ENCODE measurements around the gene CLIC3. TPM values are rescaled to one million over a fixed set of nuclear protein-coding genes. Genes with fewer than 3 reads are reported as not detected.

The CLIC3 gene
- total RNA-seq, 1 experiment from 2014 or later, result 4.3 TPM

DNA sequence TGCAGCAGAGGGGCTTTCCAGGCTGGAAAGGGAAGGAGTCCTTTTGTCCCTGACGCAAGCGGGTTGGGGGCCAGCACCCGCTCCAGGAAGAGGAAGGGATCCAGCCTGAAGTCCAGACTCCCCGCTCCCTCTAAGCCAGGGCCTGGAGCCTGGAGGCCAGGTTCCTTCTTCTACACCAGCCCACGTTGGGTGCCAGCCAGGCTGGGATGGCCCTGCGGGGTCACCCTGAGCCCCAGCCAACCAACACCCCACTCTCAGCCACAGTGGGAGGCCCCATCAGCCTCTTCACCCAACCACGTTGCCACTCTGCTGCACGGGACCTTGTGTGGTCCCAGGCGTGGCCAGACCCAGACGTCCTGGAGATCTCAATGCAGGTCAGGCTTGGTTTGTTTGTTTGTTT is 36.5 kb upstream of the CLIC3 start:
- DNase-seq (no peak), ATAC-seq (no peak)
- no peaks in the 10 kb centered on the region for H3K27me3 ChIP-seq (ENCODE audit: low read length)
- no peaks in the 10 kb centered on the region for H3K36me3 ChIP-seq (ENCODE audit: low read depth, low read length)
- no peak overlapping the region for H3K4me3 ChIP-seq (ENCODE audit: low read length)
- peaks cover 15% of the 10 kb centered on the region for H3K4me1 ChIP-seq (ENCODE audit: insufficient read depth, low read length)
- H3K27ac ChIP-seq (ENCODE audit: low read length), result no peak overlapping the region
- H3K9ac ChIP-seq (ENCODE audit: low read length), result no peak overlapping the region
- no peaks in the 10 kb centered on the region for H3K79me2 ChIP-seq (ENCODE audit: low read length)
- ChIA-PET POLR2A (ENCODE audit: unreplicated experiment) (no interaction called here), CTCF (no interaction called here)
- H3K9me3 ChIP-seq (ENCODE audit: low read length), result no peaks in the 10 kb centered on the region
- no peaks in the 10 kb centered on the region for H3F3A ChIP-seq (ENCODE audit: low read length, unreplicated experiment)
- TF ChIP-seq EZH2phosphoT487 (IDR thresholded peaks at IDR 0.05; ENCODE audit: borderline replicate concordance, low read length) (no peak), EZH2 (IDR thresholded peaks at IDR 0.05; ENCODE audit: low read length, unreplicated experiment) (no peak)
- TF ChIP-seq, protein P1, sequence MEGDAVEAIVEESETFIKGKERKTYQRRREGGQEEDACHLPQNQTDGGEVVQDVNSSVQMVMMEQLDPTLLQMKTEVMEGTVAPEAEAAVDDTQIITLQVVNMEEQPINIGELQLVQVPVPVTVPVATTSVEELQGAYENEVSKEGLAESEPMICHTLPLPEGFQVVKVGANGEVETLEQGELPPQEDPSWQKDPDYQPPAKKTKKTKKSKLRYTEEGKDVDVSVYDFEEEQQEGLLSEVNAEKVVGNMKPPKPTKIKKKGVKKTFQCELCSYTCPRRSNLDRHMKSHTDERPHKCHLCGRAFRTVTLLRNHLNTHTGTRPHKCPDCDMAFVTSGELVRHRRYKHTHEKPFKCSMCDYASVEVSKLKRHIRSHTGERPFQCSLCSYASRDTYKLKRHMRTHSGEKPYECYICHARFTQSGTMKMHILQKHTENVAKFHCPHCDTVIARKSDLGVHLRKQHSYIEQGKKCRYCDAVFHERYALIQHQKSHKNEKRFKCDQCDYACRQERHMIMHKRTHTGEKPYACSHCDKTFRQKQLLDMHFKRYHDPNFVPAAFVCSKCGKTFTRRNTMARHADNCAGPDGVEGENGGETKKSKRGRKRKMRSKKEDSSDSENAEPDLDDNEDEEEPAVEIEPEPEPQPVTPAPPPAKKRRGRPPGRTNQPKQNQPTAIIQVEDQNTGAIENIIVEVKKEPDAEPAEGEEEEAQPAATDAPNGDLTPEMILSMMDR (conservative IDR thresholded peaks at IDR 0.05; ENCODE audit: low read depth, low read length), result no peak
- no peak overlapping the region for H2AFZ ChIP-seq (ENCODE audit: low read length)
- H3K4me2 ChIP-seq (ENCODE audit: low read length), result no peak overlapping the region
- BruUV-seq (replicated peaks), result no TSS peak
- H4K20me1 ChIP-seq (ENCODE audit: low read length), result no peaks in the 10 kb centered on the region
- H3K9me2 ChIP-seq (replicated peaks; ENCODE audit: low read length), result no peaks in the 10 kb centered on the region
- intact Hi-C loops (cut with micrococcal nuclease), result no loop called here

DNA sequence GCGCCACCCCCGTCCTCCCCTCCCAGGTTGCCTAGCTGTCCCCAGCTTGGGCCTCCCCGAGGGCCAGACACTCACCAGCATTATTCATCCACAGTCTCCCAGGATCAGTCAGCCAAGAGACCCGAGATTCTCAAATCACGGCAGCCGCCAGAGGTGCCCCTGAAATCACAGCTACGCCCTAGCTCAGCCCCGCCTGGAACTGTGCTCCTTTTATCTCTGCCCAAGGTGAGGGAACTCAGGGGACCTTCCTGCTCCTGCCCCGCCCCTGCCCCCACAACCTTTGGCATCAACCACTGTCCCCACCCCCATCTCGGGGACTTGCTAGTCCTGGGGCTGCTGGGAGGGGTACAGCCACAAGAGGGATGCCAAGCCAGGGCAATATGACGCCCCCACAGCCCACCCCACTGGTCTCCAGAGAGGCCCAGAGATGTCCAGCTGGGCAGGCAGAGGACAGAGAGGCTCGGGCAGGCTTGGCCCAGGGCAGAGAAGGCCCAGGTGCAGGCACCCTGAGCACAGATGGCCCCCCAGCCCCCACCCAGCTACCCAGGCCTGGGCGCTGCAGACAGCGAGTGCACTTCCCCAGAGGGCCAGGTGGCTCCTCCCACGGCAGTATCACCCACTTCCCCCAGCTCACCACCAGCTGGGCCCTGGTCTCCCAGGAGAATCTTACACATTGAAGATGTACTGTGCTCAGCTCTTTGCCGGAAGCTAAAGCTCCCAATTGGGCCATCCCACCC is 35.7 kb upstream of the CLIC3 start, which contains the start of gene FUT7:
TSS of gene FUT7 (minus strand) at position 185 of the 737 bp plus-strand sequence. CDS start at position 88, 97 bp downstream.
- intact Hi-C loops (cut with micrococcal nuclease), result no loop called here
- no peak within 1 kb of the TSS for H3K4me2 ChIP-seq (ENCODE audit: low read length)
- no peaks in the 10 kb centered on the region for H3K36me3 ChIP-seq (ENCODE audit: low read depth, low read length)
- no TSS peak for BruUV-seq (replicated peaks)
- ChIA-PET POLR2A (ENCODE audit: unreplicated experiment) (no interaction called here), CTCF (no interaction called here)
- H3K4me1 ChIP-seq (ENCODE audit: insufficient read depth, low read length), result peaks cover 19% of the 10 kb centered on the region
- H2AFZ ChIP-seq (ENCODE audit: low read length), result no peak within 1 kb of the TSS
- no peak within 1 kb of the TSS for H3K4me3 ChIP-seq (ENCODE audit: low read length)
- H3F3A ChIP-seq (ENCODE audit: low read length, unreplicated experiment), result no peaks in the 10 kb centered on the region
- H4K20me1 ChIP-seq (ENCODE audit: low read length), result no peaks in the 10 kb centered on the region
- peaks cover 3% of the 10 kb centered on the region; the same call in 1 of the 2 replicates for H3K79me2 ChIP-seq (ENCODE audit: low read length)
- H3K9me3 ChIP-seq (ENCODE audit: low read length), result no peaks in the 10 kb centered on the region
- H3K9ac ChIP-seq (ENCODE audit: low read length), result no peak within 1 kb of the TSS
- no peaks in the 10 kb centered on the region for H3K27me3 ChIP-seq (ENCODE audit: low read length)
- ATAC-seq (no peak), DNase-seq (no peak)
- H3K27ac ChIP-seq (ENCODE audit: low read length), result no peak within 1 kb of the TSS
- no peaks in the 10 kb centered on the region for H3K9me2 ChIP-seq (replicated peaks; ENCODE audit: low read length)
- TF ChIP-seq, protein P1 (conservative IDR thresholded peaks at IDR 0.05; ENCODE audit: low read depth, low read length), result no peak
- TF ChIP-seq EZH2phosphoT487 (IDR thresholded peaks at IDR 0.05; ENCODE audit: borderline replicate concordance, low read length) (no peak), EZH2 (IDR thresholded peaks at IDR 0.05; ENCODE audit: low read length, unreplicated experiment) (no peak)

All from PC-3 (cell line).